ENCODE data around the gene IRX6. TPM values are rescaled to one million over a fixed set of nuclear protein-coding genes. Genes with fewer than 3 reads are reported as not detected.

IRX6 gene
- total and polyA plus RNA-seq, 2 donors from 2014 or later: 0.62 to 1.2 TPM

GRCh38 chr16:55331648-55332185 is 7.7 kb downstream of the IRX6 start:
- Histone ChIP-seq H3K27ac (ENCODE audit: low read depth in 2 of 2, low read length in 2 of 2) (no peak overlapping the region), H3K4me3 (ENCODE audit: low read length in 3 of 3) (peak overlapping the region in 1 of 3 donors; percentile 16), H3K9ac (ENCODE audit: low read length in 3 of 3) (no peak overlapping the region), H3K9me3 (ENCODE audit: control insufficient read depth in 2 of 3, insufficient read depth in 1 of 3, low read length in 3 of 3) (no peaks in the 10 kb centered on the region), H3K36me3 (ENCODE audit: control insufficient read depth in 2 of 3, insufficient read depth in 3 of 3, low read length in 3 of 3) (no peaks in the 10 kb centered on the region), H3K27me3 (ENCODE audit: control insufficient read depth, insufficient read depth, low read length) (peaks cover 23% of the 10 kb centered on the region), H3K4me1 (ENCODE audit: control insufficient read depth in 2 of 3, insufficient read depth in 2 of 3, low read depth in 1 of 3, low read length in 3 of 3) (peaks cover 0 to 5% (median 0%) of the 10 kb centered on the region in 3 donors)
- FAIRE-seq: no peak
- TF ChIP-seq, protein P1, sequence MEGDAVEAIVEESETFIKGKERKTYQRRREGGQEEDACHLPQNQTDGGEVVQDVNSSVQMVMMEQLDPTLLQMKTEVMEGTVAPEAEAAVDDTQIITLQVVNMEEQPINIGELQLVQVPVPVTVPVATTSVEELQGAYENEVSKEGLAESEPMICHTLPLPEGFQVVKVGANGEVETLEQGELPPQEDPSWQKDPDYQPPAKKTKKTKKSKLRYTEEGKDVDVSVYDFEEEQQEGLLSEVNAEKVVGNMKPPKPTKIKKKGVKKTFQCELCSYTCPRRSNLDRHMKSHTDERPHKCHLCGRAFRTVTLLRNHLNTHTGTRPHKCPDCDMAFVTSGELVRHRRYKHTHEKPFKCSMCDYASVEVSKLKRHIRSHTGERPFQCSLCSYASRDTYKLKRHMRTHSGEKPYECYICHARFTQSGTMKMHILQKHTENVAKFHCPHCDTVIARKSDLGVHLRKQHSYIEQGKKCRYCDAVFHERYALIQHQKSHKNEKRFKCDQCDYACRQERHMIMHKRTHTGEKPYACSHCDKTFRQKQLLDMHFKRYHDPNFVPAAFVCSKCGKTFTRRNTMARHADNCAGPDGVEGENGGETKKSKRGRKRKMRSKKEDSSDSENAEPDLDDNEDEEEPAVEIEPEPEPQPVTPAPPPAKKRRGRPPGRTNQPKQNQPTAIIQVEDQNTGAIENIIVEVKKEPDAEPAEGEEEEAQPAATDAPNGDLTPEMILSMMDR (IDR thresholded peaks at IDR 0.05; ENCODE audit: borderline replicate concordance, extremely low read depth, insufficient read depth): no peak
- no peak for DNase-seq
- intact Hi-C loops (cut with DNase I): no loop called here

DNA sequence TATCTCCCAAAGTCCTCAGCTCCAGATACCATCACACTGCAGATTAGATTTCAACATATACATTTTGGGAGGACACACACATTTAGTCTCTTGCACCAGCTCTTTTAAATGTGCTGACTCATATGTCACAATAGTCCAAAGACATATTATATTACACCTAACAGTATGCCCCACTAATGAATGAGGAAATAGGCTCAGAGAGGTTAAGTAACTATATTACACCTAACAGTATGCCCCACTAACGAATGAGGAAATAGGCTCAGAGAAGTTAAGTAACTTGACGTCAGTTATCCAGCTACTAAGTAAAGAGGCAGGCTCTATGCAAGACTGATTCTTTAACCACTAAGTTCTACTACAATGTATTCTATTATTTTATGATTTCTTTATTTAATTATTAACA is 9.7 kb downstream of the IRX6 start:
- Histone ChIP-seq H3K9me3 (ENCODE audit: control insufficient read depth in 2 of 3, insufficient read depth in 1 of 3, low read length in 3 of 3) (no peaks in the 10 kb centered on the region), H3K9ac (ENCODE audit: low read length in 3 of 3) (no peak overlapping the region), H3K4me3 (ENCODE audit: low read length in 3 of 3) (no peak overlapping the region), H3K27me3 (ENCODE audit: control insufficient read depth, insufficient read depth, low read length) (peaks cover 15% of the 10 kb centered on the region), H3K27ac (ENCODE audit: low read depth in 2 of 2, low read length in 2 of 2) (no peak overlapping the region), H3K36me3 (ENCODE audit: control insufficient read depth in 2 of 3, insufficient read depth in 3 of 3, low read length in 3 of 3) (no peaks in the 10 kb centered on the region), H3K4me1 (ENCODE audit: control insufficient read depth in 2 of 3, insufficient read depth in 2 of 3, low read depth in 1 of 3, low read length in 3 of 3) (no peaks in the 10 kb centered on the region)
- intact Hi-C loops (cut with DNase I): no loop called here
- TF ChIP-seq, protein P1 (IDR thresholded peaks at IDR 0.05; ENCODE audit: borderline replicate concordance, extremely low read depth, insufficient read depth): no peak
- FAIRE-seq: no peak
- DNase-seq: no peak

DNA sequence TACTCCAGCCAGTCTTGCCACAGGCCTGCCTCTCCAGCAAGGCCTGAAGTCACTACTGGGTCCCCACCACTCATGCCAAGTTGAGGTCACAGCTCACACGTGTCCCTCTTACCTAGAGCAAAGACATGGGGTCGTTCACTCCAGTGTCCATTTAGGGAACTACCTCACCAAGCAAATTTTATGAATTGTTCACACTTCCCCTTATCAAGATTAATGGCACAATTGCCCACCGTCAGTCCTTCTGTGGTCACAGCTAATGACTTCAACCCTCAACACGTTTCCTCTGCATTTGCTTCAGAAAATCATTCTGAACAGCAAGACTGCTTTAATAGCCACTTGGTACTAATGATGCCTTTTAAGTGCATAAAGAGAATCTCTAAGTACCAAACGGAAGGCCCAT is 14.6 kb downstream of the IRX6 start:
- H3K27me3 ChIP-seq (ENCODE audit: control insufficient read depth, insufficient read depth, low read length): no peaks in the 10 kb centered on the region
- TF ChIP-seq, protein P1 (IDR thresholded peaks at IDR 0.05; ENCODE audit: borderline replicate concordance, extremely low read depth, insufficient read depth): no peak
- FAIRE-seq: no peak
- H3K36me3 ChIP-seq (ENCODE audit: control insufficient read depth in 2 of 3, insufficient read depth in 3 of 3, low read length in 3 of 3): no peaks in the 10 kb centered on the region
- H3K9ac ChIP-seq (ENCODE audit: low read length in 3 of 3): no peak overlapping the region
- H3K4me1 ChIP-seq (ENCODE audit: control insufficient read depth in 2 of 3, insufficient read depth in 2 of 3, low read depth in 1 of 3, low read length in 3 of 3): no peaks in the 10 kb centered on the region
- H3K9me3 ChIP-seq (ENCODE audit: control insufficient read depth in 2 of 3, insufficient read depth in 1 of 3, low read length in 3 of 3): no peaks in the 10 kb centered on the region
- no peak overlapping the region for H3K27ac ChIP-seq (ENCODE audit: low read depth in 2 of 2, low read length in 2 of 2)
- no peak for DNase-seq
- no peak overlapping the region for H3K4me3 ChIP-seq (ENCODE audit: low read length in 3 of 3)
- intact Hi-C loops (cut with DNase I): no loop called here

DNA sequence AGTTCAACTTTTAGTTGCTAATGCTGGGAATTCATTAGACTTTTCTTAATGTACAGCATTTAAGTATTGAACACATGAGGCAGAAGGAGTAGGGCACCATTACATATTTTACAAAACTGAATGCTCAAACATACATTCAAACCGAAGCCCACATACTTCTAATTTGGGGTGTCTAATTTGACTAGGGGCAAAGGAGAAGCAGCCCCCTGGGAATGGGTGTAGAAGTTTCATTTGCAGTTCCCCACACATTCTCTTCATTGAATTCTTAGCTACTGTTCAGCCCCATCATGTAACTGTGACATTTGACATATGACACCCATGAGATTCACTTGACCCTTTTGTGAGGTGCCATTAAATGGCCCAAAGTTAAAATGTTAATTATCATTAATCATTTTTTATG is 16.4 kb downstream of the IRX6 start:
- intact Hi-C loops (cut with DNase I): no loop called here
- H3K27me3 ChIP-seq (ENCODE audit: control insufficient read depth, insufficient read depth, low read length): no peaks in the 10 kb centered on the region
- FAIRE-seq: no peak
- H3K9ac ChIP-seq (ENCODE audit: low read length in 3 of 3): no peak overlapping the region
- no peak overlapping the region for H3K4me3 ChIP-seq (ENCODE audit: low read length in 3 of 3)
- no peak overlapping the region for H3K27ac ChIP-seq (ENCODE audit: low read depth in 2 of 2, low read length in 2 of 2)
- H3K36me3 ChIP-seq (ENCODE audit: control insufficient read depth in 2 of 3, insufficient read depth in 3 of 3, low read length in 3 of 3): no peaks in the 10 kb centered on the region
- no peak for DNase-seq
- TF ChIP-seq, protein P1 (IDR thresholded peaks at IDR 0.05; ENCODE audit: borderline replicate concordance, extremely low read depth, insufficient read depth): no peak
- H3K9me3 ChIP-seq (ENCODE audit: control insufficient read depth in 2 of 3, insufficient read depth in 1 of 3, low read length in 3 of 3): no peaks in the 10 kb centered on the region
- no peaks in the 10 kb centered on the region for H3K4me1 ChIP-seq (ENCODE audit: control insufficient read depth in 2 of 3, insufficient read depth in 2 of 3, low read depth in 1 of 3, low read length in 3 of 3)
